Stimulated activated naive CD8-positive, alpha-beta T cell treated with anti-CD3 and anti-CD28 coated beads, Interleukin-15, amount 100 ng/mL, for 72 hours (primary cell): ENCODE measurements around the gene TEKT3.

Experiments used
- ATAC-seq: fragments of 150-1000 bp; cut with Tn5 transposase; 2 replicates; pipeline ENCODE4 v1.10.0; 2021; ENCODE audit warnings: mild to moderate bottlenecking, moderate library complexity
- DNase-seq, 2 donors: peaks; one replicate each; pipeline ENCODE4 v3.0.0; 2021 to 2022
- H3K27ac Mint-ChIP-seq, 2 donors: one replicate each; pipeline ENCODE4 v1.8.0; 2022; ENCODE audit warnings: mild to moderate bottlenecking in 2 of 2, mixed read lengths in 2 of 2, moderate library complexity in 2 of 2
- H3K27me3 Mint-ChIP-seq: one replicate; pipeline ENCODE4 v1.8.0; 2022; ENCODE audit warnings: mixed read lengths
- H3K4me1 Mint-ChIP-seq: one replicate; pipeline ENCODE4 v1.8.0; 2022; ENCODE audit warnings: mild to moderate bottlenecking, mixed read lengths
- H3K4me3 Mint-ChIP-seq, 2 donors: one replicate each; pipeline ENCODE4 v1.8.0; 2022; ENCODE audit warnings: mild to moderate bottlenecking in 2 of 2, mixed read lengths in 2 of 2, moderate library complexity in 1 of 2
- H3K9me3 Mint-ChIP-seq, 2 donors: one replicate each; pipeline ENCODE4 v1.8.0; 2022; ENCODE audit warnings: mixed read lengths in 2 of 2

The TEKT3 gene

GRCh38 chr17:15267996-15268395, 73.4 kb downstream of the TEKT3 start:
- ATAC-seq = no peak
- Mint-ChIP-seq H3K9me3 (no peaks in the 10 kb centered on the region), H3K4me3 (no peak overlapping the region), H3K4me1 (peaks cover 17% of the 10 kb centered on the region), H3K27me3 (peaks cover 56% of the 10 kb centered on the region), H3K27ac (no peak overlapping the region)
- DNase-seq = no peak

DNA sequence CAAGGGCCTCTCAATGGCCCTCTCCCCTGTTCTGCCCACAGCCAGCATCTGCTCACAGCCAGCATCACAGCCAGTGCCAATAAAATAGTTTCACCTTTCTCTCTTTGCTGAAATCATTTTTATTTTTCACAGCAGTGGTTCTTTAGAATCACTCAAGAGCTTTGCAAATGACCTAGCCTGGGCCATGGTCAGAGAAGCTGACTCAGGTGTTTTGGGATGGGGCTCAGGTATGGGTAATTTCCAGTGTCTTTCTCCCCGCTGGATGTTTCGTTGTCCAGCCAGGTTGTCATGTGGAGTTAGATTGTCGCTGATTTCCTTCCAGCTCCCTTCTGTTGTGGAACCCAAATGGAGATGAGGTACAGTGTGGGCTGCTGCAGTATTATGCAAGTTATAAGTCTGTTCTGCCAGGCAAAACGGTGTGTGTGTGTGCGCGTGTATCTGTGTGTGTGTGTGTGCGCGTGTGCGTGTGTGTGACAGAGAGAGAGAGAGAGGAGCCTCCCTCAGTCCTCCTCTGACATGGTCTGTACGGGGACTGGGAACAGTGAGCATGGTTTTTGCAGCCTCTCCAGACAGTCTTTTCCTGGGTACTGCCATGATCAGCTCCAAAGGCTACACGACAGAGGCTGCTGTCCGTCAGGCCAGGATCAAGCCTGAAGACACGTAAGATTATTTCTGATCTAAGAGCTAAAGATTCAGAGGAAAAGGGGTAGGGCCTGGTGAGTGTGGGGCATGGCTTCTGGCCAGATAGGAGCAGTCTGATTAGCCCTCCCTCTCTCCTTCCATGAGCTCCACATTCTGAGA, 74.9 kb downstream of the TEKT3 start:
- H3K27me3 Mint-ChIP-seq = peaks cover 69% of the 10 kb centered on the region
- no peak for ATAC-seq
- H3K27ac Mint-ChIP-seq = no peak overlapping the region
- no peaks in the 10 kb centered on the region for H3K9me3 Mint-ChIP-seq
- no peak overlapping the region for H3K4me3 Mint-ChIP-seq
- peaks cover 31% of the 10 kb centered on the region for H3K4me1 Mint-ChIP-seq
- DNase-seq = no peak

GRCh38 chr17:15265131-15265530, 76.3 kb downstream of the TEKT3 start, which contains the start of gene PMP22:
Gene PMP22 (minus strand): TSS chr17:15265326. CDS start chr17:15260727, 4,599 bp downstream.
- H3K4me3 Mint-ChIP-seq = no peak within 1 kb of the TSS
- peaks cover 32% of the 10 kb centered on the region for H3K4me1 Mint-ChIP-seq
- DNase-seq (no peak), ATAC-seq (no peak)
- H3K9me3 Mint-ChIP-seq = no peaks in the 10 kb centered on the region
- peaks cover 77% of the 10 kb centered on the region for H3K27me3 Mint-ChIP-seq
- no peak within 1 kb of the TSS for H3K27ac Mint-ChIP-seq

GRCh38 chr17:15264542-15264941, 76.9 kb downstream of the TEKT3 start:
- no peak overlapping the region for H3K27ac Mint-ChIP-seq
- H3K4me1 Mint-ChIP-seq = peaks cover 32% of the 10 kb centered on the region
- DNase-seq = no peak
- H3K4me3 Mint-ChIP-seq = no peak overlapping the region
- H3K27me3 Mint-ChIP-seq = peaks cover 83% of the 10 kb centered on the region
- H3K9me3 Mint-ChIP-seq = no peaks in the 10 kb centered on the region
- ATAC-seq = no peak

- Mint-ChIP-seq H3K4me3 (no peak overlapping the region), H3K27me3 (peaks cover 92% of the 10 kb centered on the region), H3K4me1 (peaks cover 32% of the 10 kb centered on the region), H3K9me3 (no peaks in the 10 kb centered on the region), H3K27ac (no peak overlapping the region)
- ATAC-seq = no peak
- no peak for DNase-seq
These were observed 77.7 kb downstream of the TEKT3 start for GRCh38 chr17:15263680-15264079.

- Mint-ChIP-seq H3K4me1 (peaks cover 32% of the 10 kb centered on the region), H3K4me3 (no peak overlapping the region), H3K9me3 (no peaks in the 10 kb centered on the region), H3K27ac (no peak overlapping the region), H3K27me3 (peaks cover 94% of the 10 kb centered on the region)
- no peak for ATAC-seq
- DNase-seq = no peak
These were observed 78.2 kb downstream of the TEKT3 start for GRCh38 chr17:15263206-15263579.

- Mint-ChIP-seq H3K27ac (no peak overlapping the region), H3K4me3 (peak overlapping the region; percentile 55 to 88), H3K27me3 (peaks cover 90% of the 10 kb centered on the region), H3K9me3 (no peaks in the 10 kb centered on the region), H3K4me1 (peaks cover 35% of the 10 kb centered on the region)
- DNase-seq (peak; percentile 14 to 16), ATAC-seq (no peak)
These were observed 78.8 kb downstream of the TEKT3 start for GRCh38 chr17:15262291-15263205.

GRCh38 chr17:15261802-15262290, 79.6 kb downstream of the TEKT3 start:
- peaks cover 90% of the 10 kb centered on the region for H3K27me3 Mint-ChIP-seq
- peaks cover 42% of the 10 kb centered on the region for H3K4me1 Mint-ChIP-seq
- no peak for DNase-seq
- H3K9me3 Mint-ChIP-seq = no peaks in the 10 kb centered on the region
- ATAC-seq = no peak
- H3K4me3 Mint-ChIP-seq = peak overlapping the region; percentile 55 to 88
- H3K27ac Mint-ChIP-seq = no peak overlapping the region

DNA sequence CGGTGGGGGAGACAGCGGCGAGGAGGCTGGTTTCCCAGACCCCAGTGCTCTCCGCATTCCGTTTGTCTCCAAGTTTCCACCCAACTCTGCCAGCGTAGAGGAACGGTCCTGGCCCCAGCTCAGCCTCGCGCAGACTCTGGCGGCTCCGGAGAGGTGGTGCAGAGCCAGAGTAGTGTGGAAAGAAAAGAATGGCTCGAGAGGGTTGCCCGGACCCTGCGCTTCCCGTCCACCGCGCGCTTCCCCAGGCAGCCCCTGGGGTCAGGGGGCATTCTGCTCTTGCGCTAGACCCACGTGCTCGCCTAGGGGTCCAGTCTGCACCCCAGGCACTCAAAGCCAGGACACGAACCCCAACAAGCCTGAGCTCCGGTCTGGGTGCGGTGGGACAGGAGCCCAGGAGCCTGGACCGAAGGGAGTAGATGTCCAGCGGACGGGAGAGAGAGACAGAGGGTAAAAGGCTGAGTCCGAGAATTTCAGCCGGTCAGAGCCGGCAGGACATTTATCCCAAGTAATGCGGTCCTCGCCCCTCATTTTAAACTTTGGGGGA, 80.1 kb downstream of the TEKT3 start:
- DNase-seq = peak; percentile 12 to 18
- ATAC-seq = peak; percentile 55
- H3K9me3 Mint-ChIP-seq = no peaks in the 10 kb centered on the region
- H3K27ac Mint-ChIP-seq = no peak overlapping the region
- peaks cover 90% of the 10 kb centered on the region for H3K27me3 Mint-ChIP-seq
- H3K4me3 Mint-ChIP-seq = peak overlapping the region; percentile 88 to 89
- H3K4me1 Mint-ChIP-seq = peaks cover 46% of the 10 kb centered on the region

DNA sequence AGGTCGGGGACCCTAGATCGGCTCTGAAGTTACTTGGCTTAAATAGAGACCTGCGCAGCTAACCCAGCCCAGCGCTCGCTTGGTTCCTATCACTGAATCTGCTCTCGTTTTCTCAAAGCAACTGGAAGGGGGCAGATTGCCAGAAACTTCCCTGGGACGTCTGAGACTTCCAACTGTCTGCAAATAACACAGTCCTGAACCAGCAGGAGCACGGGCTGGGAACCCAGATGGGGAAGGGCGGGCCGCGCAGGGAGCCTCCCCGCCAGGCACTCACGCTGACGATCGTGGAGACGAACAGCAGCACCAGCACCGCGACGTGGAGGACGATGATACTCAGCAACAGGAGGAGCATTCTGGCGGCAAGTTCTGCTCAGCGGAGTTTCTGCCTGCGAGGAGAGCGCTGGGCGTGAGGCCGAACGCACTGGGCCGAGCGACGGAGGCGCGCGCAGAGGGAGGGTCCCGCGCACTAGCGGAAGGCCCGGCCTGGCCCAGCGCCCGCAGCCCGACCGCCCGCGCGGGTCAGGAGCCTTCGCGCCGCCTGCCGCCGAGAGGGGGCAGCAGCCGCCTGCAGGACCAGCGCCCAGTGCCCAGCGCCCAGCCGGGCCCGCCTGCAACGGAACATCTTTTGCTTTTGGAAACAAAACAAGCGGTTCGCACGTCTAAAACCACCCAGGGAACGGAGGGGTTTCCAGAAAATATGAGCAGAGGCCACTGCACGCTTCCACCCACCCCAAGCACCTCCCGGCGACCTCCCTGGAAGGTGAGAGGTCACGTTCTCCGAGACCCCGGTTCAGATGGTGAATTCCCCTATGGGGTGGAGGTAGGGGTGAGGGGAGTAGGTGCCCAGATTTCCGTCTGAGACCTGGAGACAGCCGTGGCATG, 80.8 kb downstream of the TEKT3 start:
- Mint-ChIP-seq H3K27ac (peak overlapping the region in 1 of 2 donors; percentile 56), H3K4me1 (peaks cover 46% of the 10 kb centered on the region), H3K4me3 (peak overlapping the region; percentile 88 to 89), H3K9me3 (no peaks in the 10 kb centered on the region), H3K27me3 (peaks cover 90% of the 10 kb centered on the region)
- peak; percentile 86 for ATAC-seq
- DNase-seq = peak; percentile 73 to 77

DNA sequence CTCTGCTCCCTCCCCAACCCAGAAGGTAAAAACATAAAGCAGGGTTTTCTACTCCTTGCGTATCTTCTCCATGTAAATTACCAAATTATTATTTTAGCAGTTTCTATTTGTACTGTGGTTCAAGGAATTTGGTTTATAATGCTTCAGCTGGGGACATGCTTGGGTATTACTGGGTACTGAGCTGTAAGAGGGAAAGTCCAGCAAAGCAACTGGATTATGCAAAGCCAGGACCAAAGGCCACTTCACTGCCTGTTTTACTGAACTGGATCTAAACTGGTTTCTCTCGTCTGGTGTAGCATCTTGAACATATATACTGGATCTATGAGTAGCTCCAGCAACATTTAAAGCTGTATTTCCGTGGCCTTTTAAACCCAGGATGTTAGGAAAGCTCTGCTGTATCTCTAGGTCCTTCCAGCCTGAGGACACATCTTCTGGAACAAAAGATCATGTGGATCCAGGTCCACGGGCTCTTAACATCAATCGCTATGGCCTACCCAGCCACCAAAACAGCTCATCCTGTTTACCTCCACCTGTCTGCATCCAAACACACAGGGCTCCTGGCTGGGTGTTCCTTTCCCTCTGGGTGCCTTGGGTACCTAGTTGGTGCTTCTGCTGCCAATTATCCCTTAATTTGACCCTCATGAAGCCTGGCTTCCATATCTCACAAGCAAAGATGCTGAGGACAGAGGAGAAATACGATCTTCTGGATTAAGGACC, 83.4 kb downstream of the TEKT3 start:
- Mint-ChIP-seq H3K4me3 (no peak overlapping the region), H3K4me1 (peaks cover 42% of the 10 kb centered on the region), H3K9me3 (no peaks in the 10 kb centered on the region), H3K27ac (no peak overlapping the region), H3K27me3 (peaks cover 82% of the 10 kb centered on the region)
- ATAC-seq = no peak
- DNase-seq = no peak

- Mint-ChIP-seq H3K9me3 (no peaks in the 10 kb centered on the region), H3K4me1 (peaks cover 36% of the 10 kb centered on the region), H3K4me3 (peak overlapping the region; percentile 46 to 48), H3K27ac (peak overlapping the region in 1 of 2 donors; percentile 72), H3K27me3 (peaks cover 76% of the 10 kb centered on the region)
- DNase-seq = peak; percentile 60 to 68
- ATAC-seq = peak; percentile 65
These were observed 84.1 kb downstream of the TEKT3 start for GRCh38 chr17:15257258-15257788.

- Mint-ChIP-seq H3K27ac (no peak overlapping the region), H3K27me3 (peaks cover 70% of the 10 kb centered on the region), H3K9me3 (no peaks in the 10 kb centered on the region), H3K4me3 (no peak overlapping the region), H3K4me1 (peaks cover 30% of the 10 kb centered on the region)
- no peak for ATAC-seq
- DNase-seq = no peak
These were observed 84.7 kb downstream of the TEKT3 start for GRCh38 chr17:15256689-15257088.
